ENCODE data around the gene GTF2A1L.
A peak's percentile ranks its signal among the peaks of the same experiment; 100 is the strongest.
"Not testable (repeated sequence)": the region's sequence is repeated elsewhere in the genome, so short reads cannot be mapped to it uniquely, and the experiment has no call there.

GTF2A1L gene

GRCh38 chr2:48699348-48699930 lies 81.8 kb downstream of the GTF2A1L start:
- DNase-seq = no peak

GRCh38 chr2:48703621-48704020 lies 86.0 kb downstream of the GTF2A1L start:
- DNase-seq = not testable (repeated sequence)

- DNase-seq = no peak
These were observed 89.8 kb downstream of the GTF2A1L start for GRCh38 chr2:48707466-48707865.

- DNase-seq = no peak
These were observed 91.7 kb downstream of the GTF2A1L start for GRCh38 chr2:48709096-48710034.

- no peak for DNase-seq
These were observed 93.7 kb downstream of the GTF2A1L start for GRCh38 chr2:48711343-48711742.

- DNase-seq = no peak
These were observed 94.5 kb downstream of the GTF2A1L start for GRCh38 chr2:48712151-48712550.

GRCh38 chr2:48713647-48714046 lies 96.0 kb downstream of the GTF2A1L start:
- peak in 1 of 56 donors; percentile 21 for DNase-seq

- no peak for DNase-seq
These were observed 96.6 kb downstream of the GTF2A1L start for GRCh38 chr2:48714245-48714644.

GRCh38 chr2:48715042-48715899 lies 97.6 kb downstream of the GTF2A1L start:
- DNase-seq = no peak

- no peak for DNase-seq
These were observed 98.3 kb downstream of the GTF2A1L start for GRCh38 chr2:48715956-48716355.

GRCh38 chr2:48717846-48718245 lies 100.2 kb downstream of the GTF2A1L start:
- no peak for DNase-seq

GRCh38 chr2:48719480-48720177 lies 102.0 kb downstream of the GTF2A1L start:
- DNase-seq = peak in 6 of 56 donors; percentile 4 to 25 (median 14)

GRCh38 chr2:48721158-48721557 lies 103.5 kb downstream of the GTF2A1L start:
- DNase-seq = no peak

- no peak for DNase-seq
These were observed 104.7 kb downstream of the GTF2A1L start for GRCh38 chr2:48722391-48722790.

- DNase-seq = no peak
These were observed 105.5 kb downstream of the GTF2A1L start for GRCh38 chr2:48723129-48723528.

GRCh38 chr2:48724278-48724677 lies 106.6 kb downstream of the GTF2A1L start:
- DNase-seq = no peak

- peak in 29 of 56 donors; percentile 3 to 68 (median 31) for DNase-seq
These were observed 108.2 kb downstream of the GTF2A1L start for GRCh38 chr2:48725696-48726494.

- peak in 1 of 56 donors; percentile 12 for DNase-seq
These were observed 109.9 kb downstream of the GTF2A1L start for GRCh38 chr2:48727560-48727959.

- DNase-seq = no peak
These were observed 110.6 kb downstream of the GTF2A1L start for GRCh38 chr2:48728295-48728694.

GRCh38 chr2:48728840-48729239 lies 111.2 kb downstream of the GTF2A1L start:
- peak in 3 of 56 donors; percentile 6 to 15 (median 9) for DNase-seq
